ENCODE measurements around the gene IRF2. TPM values are rescaled to one million over a fixed set of nuclear protein-coding genes. Genes with fewer than 3 reads are reported as not detected.

Gene IRF2
- polyA plus RNA-seq, 1 donor from 2014 or later, result 1.4 TPM

- no peak overlapping the region for H3K9ac ChIP-seq (ENCODE audit: low read length)
- no peaks in the 10 kb centered on the region for H3K79me2 ChIP-seq (replicated peaks; ENCODE audit: insufficient read depth, low read length)
- TF ChIP-seq EZH2 (IDR thresholded peaks at IDR 0.05; ENCODE audit: borderline replicate concordance, insufficient read depth, low read length, poor library complexity, severe bottlenecking) (no peak), REST (IDR thresholded peaks at IDR 0.05; ENCODE audit: borderline replicate concordance) (no peak), EP300 (conservative IDR thresholded peaks at IDR 0.05; ENCODE audit: poor library complexity, severe bottlenecking) (no peak), TAF1 (IDR thresholded peaks at IDR 0.05; ENCODE audit: low read depth) (no peak), POLR2AphosphoS5 (IDR thresholded peaks at IDR 0.05) (no peak), SMC3 (conservative IDR thresholded peaks at IDR 0.05; ENCODE audit: poor library complexity) (no peak), RAD21 (conservative IDR thresholded peaks at IDR 0.05) (no peak), CTCF (IDR thresholded peaks at IDR 0.05; ENCODE audit: poor library complexity, severe bottlenecking) (no peak), MXI1 (conservative IDR thresholded peaks at IDR 0.05; ENCODE audit: poor library complexity, severe bottlenecking) (no peak)
Measured at GRCh38 chr4:184350964-184351363, 123.4 kb downstream of the IRF2 start.

DNA sequence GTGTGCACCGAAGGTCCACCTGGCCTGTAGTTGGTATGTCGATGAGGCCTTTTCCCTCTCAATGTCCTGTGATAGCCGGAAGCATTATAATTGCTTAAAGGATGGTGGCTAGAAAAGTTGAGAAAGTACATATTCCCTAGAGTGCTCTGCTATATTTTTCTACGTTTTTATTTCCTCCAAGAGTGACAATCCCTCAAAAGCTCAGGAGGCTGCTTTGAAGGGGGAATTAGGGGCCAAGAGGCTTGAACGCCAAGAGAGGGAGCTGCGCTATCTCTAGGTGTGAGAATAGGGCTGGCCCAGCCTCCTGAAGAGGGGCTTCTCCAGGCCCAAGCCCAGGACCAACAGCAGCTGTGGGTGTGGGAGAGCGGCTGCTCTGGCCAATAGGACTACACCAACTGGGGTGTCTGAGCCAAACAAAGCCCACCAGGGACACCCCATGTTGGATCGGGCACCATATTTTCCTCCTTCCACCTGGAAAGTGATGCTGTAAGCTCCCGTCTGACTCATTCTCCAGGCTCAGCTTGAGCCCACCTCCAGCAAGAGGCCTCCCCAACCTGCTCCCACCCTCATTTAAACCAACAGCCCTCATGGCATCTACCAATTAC is 124.0 kb downstream of the IRF2 start:
- Histone ChIP-seq H3K9me2 (ENCODE audit: insufficient read depth, low read length) (no peaks in the 10 kb centered on the region), H3K36me3 (ENCODE audit: insufficient read depth, low read length) (no peaks in the 10 kb centered on the region), H3K27me3 (ENCODE audit: insufficient read depth, low read depth, low read length) (no peaks in the 10 kb centered on the region), H3K4me3 (ENCODE audit: low read length) (no peak overlapping the region), H3K79me2 (replicated peaks; ENCODE audit: insufficient read depth, low read length) (no peaks in the 10 kb centered on the region), H3F3A (ENCODE audit: insufficient read depth, low read length, poor library complexity, severe bottlenecking) (no peaks in the 10 kb centered on the region), H3K9me3 (ENCODE audit: low read length) (no peaks in the 10 kb centered on the region), H3K9ac (ENCODE audit: low read length) (no peak overlapping the region), H3K4me2 (ENCODE audit: low read length) (no peak overlapping the region), H4K20me1 (ENCODE audit: insufficient read depth) (no peaks in the 10 kb centered on the region), H3K27ac (ENCODE audit: low read length) (no peak overlapping the region), H2AFZ (ENCODE audit: low read depth, low read length) (no peak overlapping the region)
- TF ChIP-seq EP300 (conservative IDR thresholded peaks at IDR 0.05; ENCODE audit: poor library complexity, severe bottlenecking), result no peak
- no peak for TF ChIP-seq TAF1 (IDR thresholded peaks at IDR 0.05; ENCODE audit: low read depth)
- TF ChIP-seq CTCF (IDR thresholded peaks at IDR 0.05; ENCODE audit: poor library complexity, severe bottlenecking), result no peak
- no peak for TF ChIP-seq EZH2 (IDR thresholded peaks at IDR 0.05; ENCODE audit: borderline replicate concordance, insufficient read depth, low read length, poor library complexity, severe bottlenecking)
- TF ChIP-seq MXI1 (conservative IDR thresholded peaks at IDR 0.05; ENCODE audit: poor library complexity, severe bottlenecking), result no peak
- TF ChIP-seq SMC3 (conservative IDR thresholded peaks at IDR 0.05; ENCODE audit: poor library complexity), result no peak
- TF ChIP-seq RAD21 (conservative IDR thresholded peaks at IDR 0.05), result no peak
- no peak for TF ChIP-seq REST (IDR thresholded peaks at IDR 0.05; ENCODE audit: borderline replicate concordance)
- no peak for TF ChIP-seq POLR2AphosphoS5 (IDR thresholded peaks at IDR 0.05)

More at GRCh38 chr4:184350964-184351363, 123.4 kb downstream of the IRF2 start:
- no peaks in the 10 kb centered on the region for H3F3A ChIP-seq (ENCODE audit: insufficient read depth, low read length, poor library complexity, severe bottlenecking)
- no peaks in the 10 kb centered on the region for H4K20me1 ChIP-seq (ENCODE audit: insufficient read depth)
- no peaks in the 10 kb centered on the region for H3K9me3 ChIP-seq (ENCODE audit: low read length)
- H3K9me2 ChIP-seq (ENCODE audit: insufficient read depth, low read length), result no peaks in the 10 kb centered on the region
- H3K36me3 ChIP-seq (ENCODE audit: insufficient read depth, low read length), result no peaks in the 10 kb centered on the region
- no peak overlapping the region for H3K4me2 ChIP-seq (ENCODE audit: low read length)
- H3K27me3 ChIP-seq (ENCODE audit: insufficient read depth, low read depth, low read length), result no peaks in the 10 kb centered on the region
- H2AFZ ChIP-seq (ENCODE audit: low read depth, low read length), result no peak overlapping the region
- H3K27ac ChIP-seq (ENCODE audit: low read length), result no peak overlapping the region
- no peak overlapping the region for H3K4me3 ChIP-seq (ENCODE audit: low read length)
